HepG2 (cell line): ENCODE measurements around the gene PLXNC1. TPM values are rescaled to one million over a fixed set of nuclear protein-coding genes. Genes with fewer than 3 reads are reported as not detected.

ENCODE experiments used
- AGO1 ChIP-seq: fragments of 200-400 bp; formaldehyde crosslinking; IDR thresholded peaks from 2 replicates; pipeline ENCODE4 v1.6.1; 2017; ENCODE audit warnings: mild to moderate bottlenecking, low read depth, low read length, moderate library complexity; ENCODE audit not compliant: poor library complexity, severe bottlenecking
- BHLHE40 ChIP-seq: IDR thresholded peaks from 2 replicates; pipeline ENCODE4 v1.6.1; 2011; ENCODE audit warnings: low read length, improper control_type of control experiment
- CREB1 ChIP-seq, 2 experiments: fragments of 450-650 bp in 1 of 2; IDR thresholded peaks; 2 replicates each; pipeline ENCODE4 v1.6.1; 2016 to 2017; ENCODE audit warnings: control low read depth in 1 of 2, mild to moderate bottlenecking in 1 of 2, missing compliant biosample characterization in 1 of 2, missing genetic modification characterization in 1 of 2
- EP300 ChIP-seq, 3 experiments: sonication (generic) in 1 of 3; formaldehyde crosslinking in 1 of 3; IDR thresholded peaks; 2 replicates each; pipeline versions ENCODE4 v1.5.1 to v1.6.1; 2011 to 2020; ENCODE audit warnings: low read depth in 2 of 3, low read length in 2 of 3, borderline replicate concordance in 1 of 3, improper control_type of control experiment in 1 of 3, mild to moderate bottlenecking in 1 of 3, missing genetic modification reagents in 1 of 3, moderate library complexity in 1 of 3
- HMG20B ChIP-seq: conservative IDR thresholded peaks from 2 replicates; pipeline ENCODE4 v1.6.1; 2016; ENCODE audit warnings: missing genetic modification reagents, missing compliant biosample characterization
- HNF4G ChIP-seq, 2 experiments: sonication (generic) in 1 of 2; formaldehyde crosslinking in 1 of 2; IDR thresholded peaks; 2 replicates each; pipeline versions ENCODE4 v1.4.0 to v1.6.1; 2011 to 2020; ENCODE audit warnings: borderline replicate concordance in 2 of 2, low read depth in 2 of 2, mild to moderate bottlenecking in 2 of 2, low read length in 1 of 2, missing genetic modification reagents in 1 of 2, moderate library complexity in 1 of 2
- HNRNPK ChIP-seq: fragments of 200-400 bp; formaldehyde crosslinking; IDR thresholded peaks from 2 replicates; pipeline ENCODE4 v1.6.1; 2018; ENCODE audit warnings: low read length, low read depth, moderate library complexity, mild to moderate bottlenecking; ENCODE audit not compliant: poor library complexity, severe bottlenecking
- ISL2 ChIP-seq: sonication (generic); formaldehyde crosslinking; IDR thresholded peaks from 2 replicates; pipeline ENCODE4 v1.5.0; 2020; ENCODE audit warnings: missing genetic modification reagents
- KDM3A ChIP-seq: IDR thresholded peaks from 2 replicates; pipeline ENCODE4 v1.6.1; 2018; ENCODE audit warnings: low read depth, missing compliant biosample characterization
- MXI1 ChIP-seq: IDR thresholded peaks from 3 replicates; pipeline ENCODE4 v1.6.1; 2012; ENCODE audit warnings: low read depth, low read length, inconsistent platforms, borderline replicate concordance
- SALL2 ChIP-seq: sonication (generic); formaldehyde crosslinking; IDR thresholded peaks from 2 replicates; pipeline ENCODE4 v1.8.1; 2023; ENCODE audit warnings: mild to moderate bottlenecking, missing genetic modification reagents, inconsistent platforms
- SIN3B ChIP-seq: fragments of 150-350 bp; IDR thresholded peaks from 2 replicates; pipeline ENCODE4 v1.6.1; 2014; ENCODE audit warnings: low read length
- SOX13 ChIP-seq, 3 experiments: fragments of 450-650 bp in 1 of 3; sonication (generic) in 1 of 3; formaldehyde crosslinking in 1 of 3; IDR thresholded peaks in 2 of 3; conservative IDR thresholded peaks in 1 of 3; 2 replicates each; pipeline versions ENCODE4 v1.5.0 to v1.6.1; 2016 to 2020; ENCODE audit warnings: antibody characterized with exemption in 1 of 3, mild to moderate bottlenecking in 1 of 3, missing compliant biosample characterization in 1 of 3, missing genetic modification reagents in 1 of 3, moderate library complexity in 1 of 3
- TOPORS ChIP-seq: sonication (generic); formaldehyde crosslinking; IDR thresholded peaks from 2 replicates; pipeline ENCODE4 v1.8.0; 2023; ENCODE audit warnings: mild to moderate bottlenecking, missing genetic modification reagents
- ZNF253 ChIP-seq: sonication (generic); formaldehyde crosslinking; IDR thresholded peaks from 2 replicates; pipeline ENCODE4 v1.8.0; 2022; ENCODE audit warnings: mild to moderate bottlenecking, missing genetic modification reagents, borderline replicate concordance
- ZNF343 ChIP-seq: sonication (generic); formaldehyde crosslinking; IDR thresholded peaks from 2 replicates; pipeline ENCODE4 v1.4.0; 2020; ENCODE audit warnings: mild to moderate bottlenecking, missing genetic modification reagents
- polyA plus RNA-seq, 8 experiments: library from polyadenylated mRNA; depleted of rRNA in 3 of 8; stranded (reverse) in 7 of 8; unstranded in 1 of 8; fragments of >200 nt; fragmentation: Illumina TruSeq in 4 of 8; extraction: Trizol in 4 of 8; gene quantifications; 2 replicates each; pipeline versions ENCODE4 v1.2.1 to v1.2.3, GENCODE V29; 2011 to 2016; ENCODE audit warnings: low read depth in 4 of 8, missing spikeins in 1 of 8, mixed read lengths in 1 of 8; ENCODE audit not compliant: insufficient read depth in 1 of 8
- total RNA-seq, 5 experiments: library from RNA; depleted of rRNA; stranded (reverse); fragments of >200 nt; fragmentation: Illumina TruSeq; extraction: Trizol; gene quantifications; 2 replicates each; pipeline ENCODE4 v1.2.3, GENCODE V29; 2016; ENCODE audit warnings: low read depth in 1 of 5
- TF ChIP-seq, protein P1 (sequence below): sonication (generic); formaldehyde crosslinking; IDR thresholded peaks from 2 replicates; pipeline ENCODE4 v1.9.0; 2021; ENCODE audit warnings: missing genetic modification reagents, mild to moderate bottlenecking, borderline replicate concordance
- TF ChIP-seq, protein P2 (sequence below): sonication (generic); formaldehyde crosslinking; IDR thresholded peaks from 2 replicates; pipeline ENCODE4 v1.4.0; 2020; ENCODE audit warnings: missing genetic modification reagents
- TF ChIP-seq, protein P3 (sequence below): sonication (generic); formaldehyde crosslinking; IDR thresholded peaks from 2 replicates; pipeline ENCODE4 v1.4.0; 2020; ENCODE audit warnings: missing genetic modification reagents, borderline replicate concordance

Gene PLXNC1
- total and polyA plus RNA-seq, 2 of the 13 experiments (the other 11 are each of a cell fraction or from before 2014, with no cell fraction given) = 6.6 to 11.2 TPM

DNA sequence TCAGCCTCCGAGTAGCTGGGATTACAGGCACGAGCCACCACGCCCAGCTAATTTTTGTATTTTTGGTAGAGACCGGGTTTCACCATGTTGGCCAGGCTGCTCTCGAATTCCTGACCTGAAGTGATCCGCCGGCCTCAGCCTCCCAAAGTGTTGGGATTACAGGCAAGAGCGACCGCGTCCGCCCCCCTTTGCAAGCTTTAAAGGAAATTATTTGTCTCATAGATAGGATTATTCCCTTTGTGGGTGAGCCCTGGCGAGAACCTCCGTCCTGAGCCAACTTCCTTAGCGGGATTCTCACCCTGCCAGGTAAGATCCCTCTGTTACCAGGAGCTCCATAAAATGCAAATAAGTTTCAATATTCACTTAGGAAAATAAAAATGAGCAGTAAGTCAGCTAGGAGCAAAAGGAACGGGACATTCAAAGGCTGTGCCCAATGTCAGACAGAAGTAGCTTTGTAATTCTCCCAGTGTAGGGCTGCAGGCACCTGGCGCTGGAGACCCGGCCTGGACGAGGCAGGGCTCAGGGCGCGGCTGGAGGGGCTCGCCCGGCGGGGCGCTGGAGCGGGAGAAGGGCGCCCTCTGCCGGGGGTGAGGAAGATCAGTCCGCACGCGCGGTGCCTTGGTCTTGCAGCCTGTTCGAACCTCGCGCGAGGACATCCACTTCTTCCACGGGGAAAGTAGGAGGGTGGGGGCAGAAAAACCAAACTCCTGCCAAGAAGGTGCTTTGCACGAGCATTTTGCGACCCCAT lies 47.2 kb upstream of the PLXNC1 start (continued):
- no peak for TF ChIP-seq MXI1
- no peak for TF ChIP-seq HNF4G (IDR thresholded peaks at IDR 0.05; ENCODE audit: borderline replicate concordance, low read depth, low read length)
- TF ChIP-seq HNF4G (CRISPR knock-in tag; IDR thresholded peaks at IDR 0.05; ENCODE audit: borderline replicate concordance, low read depth) = no peak
- TF ChIP-seq ZNF343 = no peak
- TF ChIP-seq KDM3A (CRISPR knock-in tag) = 0 out of 2 replicates have a peak, but pooled peaks have one; percentile 61
- peak; percentile 54 for TF ChIP-seq ISL2 (CRISPR knock-in tag)
- TF ChIP-seq, protein P1, sequence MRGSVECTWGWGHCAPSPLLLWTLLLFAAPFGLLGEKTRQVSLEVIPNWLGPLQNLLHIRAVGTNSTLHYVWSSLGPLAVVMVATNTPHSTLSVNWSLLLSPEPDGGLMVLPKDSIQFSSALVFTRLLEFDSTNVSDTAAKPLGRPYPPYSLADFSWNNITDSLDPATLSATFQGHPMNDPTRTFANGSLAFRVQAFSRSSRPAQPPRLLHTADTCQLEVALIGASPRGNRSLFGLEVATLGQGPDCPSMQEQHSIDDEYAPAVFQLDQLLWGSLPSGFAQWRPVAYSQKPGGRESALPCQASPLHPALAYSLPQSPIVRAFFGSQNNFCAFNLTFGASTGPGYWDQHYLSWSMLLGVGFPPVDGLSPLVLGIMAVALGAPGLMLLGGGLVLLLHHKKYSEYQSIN (CRISPR knock-in tag) = no peak
- TF ChIP-seq SALL2 (CRISPR knock-in tag) = peak; percentile 42; the same call in 1 of the 2 replicates
- TF ChIP-seq SIN3B = no peak
- TF ChIP-seq, protein P2, sequence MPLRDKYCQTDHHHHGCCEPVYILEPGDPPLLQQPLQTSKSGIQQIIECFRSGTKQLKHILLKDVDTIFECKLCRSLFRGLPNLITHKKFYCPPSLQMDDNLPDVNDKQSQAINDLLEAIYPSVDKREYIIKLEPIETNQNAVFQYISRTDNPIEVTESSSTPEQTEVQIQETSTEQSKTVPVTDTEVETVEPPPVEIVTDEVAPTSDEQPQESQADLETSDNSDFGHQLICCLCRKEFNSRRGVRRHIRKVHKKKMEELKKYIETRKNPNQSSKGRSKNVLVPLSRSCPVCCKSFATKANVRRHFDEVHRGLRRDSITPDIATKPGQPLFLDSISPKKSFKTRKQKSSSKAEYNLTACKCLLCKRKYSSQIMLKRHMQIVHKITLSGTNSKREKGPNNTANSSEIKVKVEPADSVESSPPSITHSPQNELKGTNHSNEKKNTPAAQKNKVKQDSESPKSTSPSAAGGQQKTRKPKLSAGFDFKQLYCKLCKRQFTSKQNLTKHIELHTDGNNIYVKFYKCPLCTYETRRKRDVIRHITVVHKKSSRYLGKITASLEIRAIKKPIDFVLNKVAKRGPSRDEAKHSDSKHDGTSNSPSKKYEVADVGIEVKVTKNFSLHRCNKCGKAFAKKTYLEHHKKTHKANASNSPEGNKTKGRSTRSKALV = peak; percentile 54; the same call in 1 of the 2 replicates
- no peak for TF ChIP-seq HNRNPK
- TF ChIP-seq TOPORS (CRISPR knock-in tag) = no peak
- 0 out of 2 replicates have a peak, but pooled peaks have one; percentile 28 for TF ChIP-seq BHLHE40
- no peak for TF ChIP-seq EP300 (IDR thresholded peaks at IDR 0.05; ENCODE audit: low read depth in 2 of 2, low read length in 2 of 2)
- no peak for TF ChIP-seq EP300 (CRISPR knock-in tag; IDR thresholded peaks at IDR 0.05; ENCODE audit: borderline replicate concordance)
- no peak for TF ChIP-seq SOX13 (IDR thresholded peaks at IDR 0.05)
- peak in 1 of 2 experiments; percentile 54; a peak in 1 of 4 replicates for TF ChIP-seq SOX13 (CRISPR knock-in tag; conservative IDR thresholded peaks at IDR 0.05 in 1 of 2, IDR thresholded peaks at IDR 0.05 in 1 of 2)
- no peak for TF ChIP-seq CREB1 (IDR thresholded peaks at IDR 0.05)
- no peak for TF ChIP-seq CREB1 (CRISPR knock-in tag; IDR thresholded peaks at IDR 0.05)
- TF ChIP-seq HMG20B (CRISPR knock-in tag) = no peak
- no peak for TF ChIP-seq ZNF253 (CRISPR knock-in tag)
- no peak for TF ChIP-seq AGO1
- TF ChIP-seq, protein P3, sequence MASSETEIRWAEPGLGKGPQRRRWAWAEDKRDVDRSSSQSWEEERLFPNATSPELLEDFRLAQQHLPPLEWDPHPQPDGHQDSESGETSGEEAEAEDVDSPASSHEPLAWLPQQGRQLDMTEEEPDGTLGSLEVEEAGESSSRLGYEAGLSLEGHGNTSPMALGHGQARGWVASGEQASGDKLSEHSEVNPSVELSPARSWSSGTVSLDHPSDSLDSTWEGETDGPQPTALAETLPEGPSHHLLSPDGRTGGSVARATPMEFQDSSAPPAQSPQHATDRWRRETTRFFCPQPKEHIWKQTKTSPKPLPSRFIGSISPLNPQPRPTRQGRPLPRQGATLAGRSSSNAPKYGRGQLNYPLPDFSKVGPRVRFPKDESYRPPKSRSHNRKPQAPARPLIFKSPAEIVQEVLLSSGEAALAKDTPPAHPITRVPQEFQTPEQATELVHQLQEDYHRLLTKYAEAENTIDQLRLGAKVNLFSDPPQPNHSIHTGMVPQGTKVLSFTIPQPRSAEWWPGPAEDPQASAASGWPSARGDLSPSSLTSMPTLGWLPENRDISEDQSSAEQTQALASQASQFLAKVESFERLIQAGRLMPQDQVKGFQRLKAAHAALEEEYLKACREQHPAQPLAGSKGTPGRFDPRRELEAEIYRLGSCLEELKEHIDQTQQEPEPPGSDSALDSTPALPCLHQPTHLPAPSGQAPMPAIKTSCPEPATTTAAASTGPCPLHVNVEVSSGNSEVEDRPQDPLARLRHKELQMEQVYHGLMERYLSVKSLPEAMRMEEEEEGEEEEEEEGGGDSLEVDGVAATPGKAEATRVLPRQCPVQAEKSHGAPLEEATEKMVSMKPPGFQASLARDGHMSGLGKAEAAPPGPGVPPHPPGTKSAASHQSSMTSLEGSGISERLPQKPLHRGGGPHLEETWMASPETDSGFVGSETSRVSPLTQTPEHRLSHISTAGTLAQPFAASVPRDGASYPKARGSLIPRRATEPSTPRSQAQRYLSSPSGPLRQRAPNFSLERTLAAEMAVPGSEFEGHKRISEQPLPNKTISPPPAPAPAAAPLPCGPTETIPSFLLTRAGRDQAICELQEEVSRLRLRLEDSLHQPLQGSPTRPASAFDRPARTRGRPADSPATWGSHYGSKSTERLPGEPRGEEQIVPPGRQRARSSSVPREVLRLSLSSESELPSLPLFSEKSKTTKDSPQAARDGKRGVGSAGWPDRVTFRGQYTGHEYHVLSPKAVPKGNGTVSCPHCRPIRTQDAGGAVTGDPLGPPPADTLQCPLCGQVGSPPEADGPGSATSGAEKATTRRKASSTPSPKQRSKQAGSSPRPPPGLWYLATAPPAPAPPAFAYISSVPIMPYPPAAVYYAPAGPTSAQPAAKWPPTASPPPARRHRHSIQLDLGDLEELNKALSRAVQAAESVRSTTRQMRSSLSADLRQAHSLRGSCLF = no peak
